Lower leg skin (tissue), 3 donors: ENCODE data around the gene AQP12A.

ENCODE experiments used
- CTCF ChIP-seq, 3 donors: fragments of 450-650 bp; IDR thresholded peaks; one replicate each; pipeline ENCODE4 v1.5.1; 2016; ENCODE audit warnings: antibody characterized with exemption in 3 of 3, mild to moderate bottlenecking in 3 of 3, moderate library complexity in 2 of 3
- POLR2A ChIP-seq, 2 donors: fragments of 450-650 bp; IDR thresholded peaks; one replicate each; pipeline ENCODE4 v1.6.1; 2016 to 2017; ENCODE audit warnings: antibody characterized with exemption in 2 of 2, mild to moderate bottlenecking in 1 of 2, moderate library complexity in 1 of 2

DNA sequence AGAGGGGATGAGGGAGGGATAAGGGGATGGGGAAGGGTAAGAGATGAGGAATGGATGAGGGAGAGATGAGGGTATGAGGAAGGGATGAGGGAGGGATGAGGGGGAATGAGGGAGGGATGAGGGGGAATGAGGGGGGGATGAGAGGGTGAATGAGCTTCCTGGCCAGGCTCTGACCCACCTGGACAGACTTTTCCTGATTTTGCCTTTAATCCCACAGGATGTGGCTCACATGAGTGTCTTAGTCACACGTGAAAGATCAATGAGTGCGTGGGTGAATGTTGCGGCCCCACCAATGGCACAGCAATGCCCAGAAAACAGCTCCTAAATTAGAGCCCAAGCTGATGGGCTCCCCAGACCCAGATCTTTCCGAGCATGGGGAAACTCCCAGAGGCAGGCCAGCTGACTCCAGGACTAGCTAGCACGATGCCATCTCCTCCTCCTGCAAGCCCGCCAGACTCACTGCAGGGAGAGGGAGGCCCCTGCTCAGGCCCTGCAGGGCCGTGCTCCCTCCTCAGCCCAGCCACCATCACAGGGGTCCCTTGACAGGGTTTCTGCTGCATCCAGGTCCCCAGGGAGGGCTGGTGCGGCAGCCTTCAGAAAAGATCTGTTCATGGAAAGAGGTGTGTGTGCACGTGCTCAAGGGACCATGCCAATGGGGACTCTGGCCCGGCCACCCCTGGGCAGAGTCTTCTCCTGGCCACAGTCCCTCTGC, 41.4 kb downstream of the AQP12A start:
- TF ChIP-seq CTCF (IDR thresholded peaks at IDR 0.05), result no peak
- no peak for TF ChIP-seq POLR2A (IDR thresholded peaks at IDR 0.05)
